K562 (cell line): ENCODE results near the gene KIF25. TPM values are rescaled to one million over a fixed set of nuclear protein-coding genes. Genes with fewer than 3 reads are reported as not detected.

ENCODE experiments used
- ATAC-seq: fragments of 200-7000 bp; cut with Tn5 transposase; 3 replicates; pipeline ENCODE4 v1.9.1; 2020; ENCODE audit warnings: moderate library complexity
- BruUV-seq: library from RNA; stranded (reverse); fragments of 400-500 nt; replicated peaks from 2 replicates; lab custom pipeline; 2021; lab: Mats Ljungman, UMichigan
- CTCF ChIA-PET: fragments of 300-600 bp; formaldehyde crosslinking; extraction: SDS; loops from one replicate; lab custom pipeline; 2021; ENCODE audit warnings: low intra/inter-chr PET ratio; lab: Yijun Ruan, JAX
- POLR2A ChIA-PET: fragments of 300-600, 350-650 bp; sonication (Branson Sonifier 250); formaldehyde crosslinking; extraction: SDS; loops from one replicate; lab custom pipeline; 2021; ENCODE audit warnings: antibody characterized with exemption, inconsistent platforms; lab: Yijun Ruan, JAX
- DNase-seq, 4 experiments: peaks; one replicate each; pipeline versions ENCODE4 v3.0.0 to v3.0.0-alpha.2; 2011 to 2018; ENCODE audit warnings: low spot score in 3 of 4, mixed read lengths in 3 of 4; ENCODE audit errors: extremely low read depth in 1 of 4
- FAIRE-seq: peaks from 2 replicates; lab custom pipeline; 2011; peaks lifted over from hg19 to GRCh38; lab: Jason Lieb, UNC
- H2AFZ ChIP-seq: 2 replicates; pipeline ENCODE4 v1.6.0; 2011; ENCODE audit warnings: low read depth, low read length, control low read depth, inconsistent platforms
- H3K27ac ChIP-seq: fragments of 200-600 bp; 3 replicates; pipeline ENCODE4 v1.8.0; 2011; ENCODE audit warnings: low read depth, mild to moderate bottlenecking, control low read depth, inconsistent platforms, low read length, moderate library complexity, mixed read lengths; ENCODE audit errors: extremely low read depth
- H3K27me3 ChIP-seq, 2 experiments: fragments of 300-600 bp in 1 of 2; 2 replicates in 1 of 2; 3 replicates in 1 of 2; pipeline versions ENCODE4 v1.6.0 to v1.8.0; 2011; ENCODE audit warnings: inconsistent platforms in 2 of 2, low read length in 2 of 2, mild to moderate bottlenecking in 1 of 2, mixed read lengths in 1 of 2, moderate library complexity in 1 of 2; ENCODE audit not compliant: control insufficient read depth in 2 of 2, insufficient read depth in 2 of 2
- H3K36me3 ChIP-seq: fragments of 300-600 bp; 3 replicates; pipeline ENCODE4 v1.8.0; 2011; ENCODE audit warnings: mild to moderate bottlenecking, low read length, inconsistent platforms; ENCODE audit not compliant: control insufficient read depth, insufficient read depth
- H3K4me1 ChIP-seq, 2 experiments: fragments of 200-600 bp in 1 of 2; replicated peaks in 1 of 2; 2 replicates in 1 of 2; 3 replicates in 1 of 2; pipeline versions ENCODE4 v1.5.1 to v1.8.0; 2011; ENCODE audit warnings: inconsistent platforms in 2 of 2, low read length in 2 of 2, mild to moderate bottlenecking in 1 of 2, mixed read lengths in 1 of 2, moderate library complexity in 1 of 2; ENCODE audit not compliant: control insufficient read depth in 2 of 2, insufficient read depth in 2 of 2
- H3K4me2 ChIP-seq: 2 replicates; pipeline ENCODE4 v1.6.1; 2011; ENCODE audit warnings: low read length, control low read depth, inconsistent platforms, mixed read lengths; ENCODE audit not compliant: insufficient read depth
- H3K4me3 ChIP-seq: fragments of 200-600 bp; sonication (generic), shearing (Covaris generic); 2 replicates; pipeline ENCODE4 v1.5.1; 2016; ENCODE audit warnings: control low read depth, inconsistent platforms
- H3K79me2 ChIP-seq: fragments of 200-600 bp; 3 replicates; pipeline ENCODE4 v1.8.0; 2011; ENCODE audit warnings: low read length, inconsistent platforms; ENCODE audit not compliant: control insufficient read depth, insufficient read depth
- H3K9ac ChIP-seq, 2 experiments: 2 replicates each; pipeline versions ENCODE4 v1.6.0 to v1.6.1; 2011; ENCODE audit warnings: low read depth in 2 of 2, low read length in 2 of 2, control low read depth in 1 of 2, inconsistent platforms in 1 of 2, mild to moderate bottlenecking in 1 of 2, mixed read lengths in 1 of 2; ENCODE audit not compliant: insufficient read depth in 1 of 2
- H3K9me1 ChIP-seq: one replicate; pipeline ENCODE4 v1.6.0; 2011; ENCODE audit warnings: inconsistent platforms, mild to moderate bottlenecking, low read length, moderate library complexity; ENCODE audit not compliant: control insufficient read depth, insufficient read depth
- H3K9me3 ChIP-seq: replicated peaks from 2 replicates; pipeline ENCODE4 v1.5.1; 2011; ENCODE audit warnings: low read depth, low read length, inconsistent platforms; ENCODE audit not compliant: control insufficient read depth, insufficient read depth
- H4K20me1 ChIP-seq: replicated peaks from 2 replicates; pipeline ENCODE4 v1.6.1; 2011; ENCODE audit warnings: low read length, inconsistent platforms, mixed read lengths; ENCODE audit not compliant: control insufficient read depth, insufficient read depth
- FOXJ3 ChIP-seq: sonication (generic); formaldehyde crosslinking; IDR thresholded peaks from 2 replicates; pipeline ENCODE4 v1.4.0; 2020; ENCODE audit warnings: mild to moderate bottlenecking, missing genetic modification reagents
- NR2F6 ChIP-seq: fragments of 450-650 bp; formaldehyde crosslinking; IDR thresholded peaks from 2 replicates; pipeline ENCODE4 v1.4.0; 2020; ENCODE audit warnings: mild to moderate bottlenecking
- RNF2 ChIP-seq: sonication (generic); IDR thresholded peaks from 2 replicates; pipeline ENCODE4 v1.6.1; 2016
- ZC3H4 ChIP-seq: sonication (generic); formaldehyde crosslinking; IDR thresholded peaks from 2 replicates; pipeline ENCODE4 v1.9.0; 2021; ENCODE audit warnings: missing genetic modification reagents, borderline replicate concordance
- WGBS: fragments of 100-300 bp; shearing (Covaris generic); methylation state at CpG from one replicate; pipeline ENCODE4 v1.1.6; 2016; ENCODE audit warnings: low coverage, mixed read lengths; ENCODE audit not compliant: insufficient coverage; ENCODE audit errors: missing lambda C conversion rate; 5-methylcytosine and 5-hydroxymethylcytosine counted together
- in situ Hi-C: fragments of 300-500 bp; cut with MboI; formaldehyde crosslinking; loops from 4 replicates; pipeline ENCODE4 v1.15.0; 2018; ENCODE audit warnings: inconsistent platforms, mixed read lengths
- intact Hi-C: fragments of 100-400 bp; cut with micrococcal nuclease; formaldehyde crosslinking; loops from 2 replicates; pipeline ENCODE4 v1.14.2; 2022
- polyA plus RNA-seq, 8 experiments: library from polyadenylated mRNA; depleted of rRNA in 4 of 8; stranded (reverse) in 5 of 8; unstranded in 3 of 8; fragments of >200 nt; fragmentation: Nextera tagmentation in 2 of 8; fragmentation: Illumina TruSeq in 1 of 8; extraction: Ambion mirVana in 2 of 8; extraction: Trizol in 1 of 8; gene quantifications; 2 replicates each; pipeline versions ENCODE4 v1.2.1 to v1.2.3, GENCODE V29; 2011 to 2014; ENCODE audit warnings: inconsistent platforms in 1 of 8, missing spikeins in 1 of 8
- total RNA-seq, 7 experiments: library from RNA; depleted of rRNA in 6 of 7; stranded (reverse); fragments of >200 nt in 6 of 7; fragmentation: Illumina TruSeq in 2 of 7; extraction: Trizol in 2 of 7; gene quantifications; 2 replicates each; pipeline versions ENCODE4 v1.2.1 to v1.2.3, GENCODE V29; 2011 to 2021; ENCODE audit warnings: low replicate concordance in 1 of 7
- TF ChIP-seq, protein P1 (sequence below): fragments of 450-650 bp; IDR thresholded peaks from 2 replicates; pipeline ENCODE4 v1.6.1; 2018; ENCODE audit not compliant: partially characterized antibody
- TF ChIP-seq, protein P2 (sequence below): sonication (generic); formaldehyde crosslinking; IDR thresholded peaks from 2 replicates; pipeline ENCODE4 v1.8.1; 2023; ENCODE audit warnings: mild to moderate bottlenecking, missing genetic modification reagents

The KIF25 gene
- total and polyA plus RNA-seq, 9 of the 15 experiments (the other 6 are each of a cell fraction or from before 2014, with no cell fraction given) = 0.04 to 0.49 (median 0.23) TPM; not detected in 5

GRCh38 chr6:168030908-168031307, 33.4 kb downstream of the KIF25 start:
- Histone ChIP-seq H3K36me3 (no peaks in the 10 kb centered on the region), H3K9ac (no peak overlapping the region), H4K20me1 (peaks cover 3% of the 10 kb centered on the region; the same call in 1 of the 2 replicates), H3K9me3 (no peaks in the 10 kb centered on the region), H3K4me3 (no peak overlapping the region), H3K4me1 (peaks cover 6 to 15% of the 10 kb centered on the region in 2 experiments), H3K9me1 (no peaks in the 10 kb centered on the region), H3K79me2 (no peaks in the 10 kb centered on the region), H3K27me3 (peaks cover 21 to 53% of the 10 kb centered on the region in 2 experiments), H2AFZ (no peak overlapping the region), H3K27ac (no peak overlapping the region), H3K4me2 (no peak overlapping the region)
- no TSS peak for BruUV-seq
- intact Hi-C loops = no loop called here
- POLR2A ChIA-PET = interaction anchor here (1.1 kb wide), 1 partner anchor 516 kb away, joined by 3 read pairs; no protein-coding TSS in a partner anchor
- CTCF ChIA-PET = no interaction called here
- in situ Hi-C loops = no loop called here
- ATAC-seq (no peak), FAIRE-seq (no peak), DNase-seq (no peak)
- TF ChIP-seq FOXJ3 = no peak
- TF ChIP-seq NR2F6 = no peak
- TF ChIP-seq RNF2 = no peak
- WGBS = 39% methylated on average over 2 of the region's 2 CpGs

DNA sequence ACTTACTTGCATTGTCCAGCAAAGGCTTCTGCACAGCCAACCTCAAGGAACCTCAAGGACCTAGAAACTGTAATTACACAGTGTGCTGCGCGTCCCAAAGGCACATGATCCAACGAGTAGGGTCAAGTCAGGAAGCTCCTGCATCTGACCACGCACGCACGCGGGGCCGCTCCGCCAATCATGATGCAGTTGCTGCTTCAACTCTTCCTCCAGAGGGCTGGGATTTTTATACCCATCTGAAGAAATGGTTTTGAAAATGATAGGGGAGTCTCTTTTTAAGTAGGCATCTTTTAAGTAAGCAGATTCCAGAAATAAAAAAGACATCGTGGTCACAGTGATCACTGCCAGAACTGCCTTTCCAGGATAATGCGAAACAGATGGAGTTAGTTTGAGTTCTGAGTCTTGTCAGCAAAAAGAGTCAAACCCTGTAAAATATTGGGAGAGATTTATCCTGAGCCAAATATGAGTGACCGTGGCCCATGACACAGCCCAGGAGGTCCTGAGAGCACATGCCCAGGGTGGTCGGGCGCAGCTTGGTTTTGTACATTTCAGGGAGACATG, 34.0 kb downstream of the KIF25 start:
- Histone ChIP-seq H3K9me1 (no peaks in the 10 kb centered on the region), H3K27ac (no peak overlapping the region), H3K79me2 (no peaks in the 10 kb centered on the region), H2AFZ (no peak overlapping the region), H3K4me2 (no peak overlapping the region), H3K27me3 (peaks cover 17 to 49% of the 10 kb centered on the region in 2 experiments), H3K4me1 (peaks cover 12 to 13% of the 10 kb centered on the region in 2 experiments), H3K36me3 (no peaks in the 10 kb centered on the region), H3K9me3 (no peaks in the 10 kb centered on the region), H4K20me1 (peaks cover 6% of the 10 kb centered on the region; the same call in 1 of the 2 replicates), H3K9ac (no peak overlapping the region), H3K4me3 (no peak overlapping the region)
- no peak for DNase-seq
- TF ChIP-seq ZC3H4 (CRISPR knock-in tag) = no peak
- TF ChIP-seq, protein P1, sequence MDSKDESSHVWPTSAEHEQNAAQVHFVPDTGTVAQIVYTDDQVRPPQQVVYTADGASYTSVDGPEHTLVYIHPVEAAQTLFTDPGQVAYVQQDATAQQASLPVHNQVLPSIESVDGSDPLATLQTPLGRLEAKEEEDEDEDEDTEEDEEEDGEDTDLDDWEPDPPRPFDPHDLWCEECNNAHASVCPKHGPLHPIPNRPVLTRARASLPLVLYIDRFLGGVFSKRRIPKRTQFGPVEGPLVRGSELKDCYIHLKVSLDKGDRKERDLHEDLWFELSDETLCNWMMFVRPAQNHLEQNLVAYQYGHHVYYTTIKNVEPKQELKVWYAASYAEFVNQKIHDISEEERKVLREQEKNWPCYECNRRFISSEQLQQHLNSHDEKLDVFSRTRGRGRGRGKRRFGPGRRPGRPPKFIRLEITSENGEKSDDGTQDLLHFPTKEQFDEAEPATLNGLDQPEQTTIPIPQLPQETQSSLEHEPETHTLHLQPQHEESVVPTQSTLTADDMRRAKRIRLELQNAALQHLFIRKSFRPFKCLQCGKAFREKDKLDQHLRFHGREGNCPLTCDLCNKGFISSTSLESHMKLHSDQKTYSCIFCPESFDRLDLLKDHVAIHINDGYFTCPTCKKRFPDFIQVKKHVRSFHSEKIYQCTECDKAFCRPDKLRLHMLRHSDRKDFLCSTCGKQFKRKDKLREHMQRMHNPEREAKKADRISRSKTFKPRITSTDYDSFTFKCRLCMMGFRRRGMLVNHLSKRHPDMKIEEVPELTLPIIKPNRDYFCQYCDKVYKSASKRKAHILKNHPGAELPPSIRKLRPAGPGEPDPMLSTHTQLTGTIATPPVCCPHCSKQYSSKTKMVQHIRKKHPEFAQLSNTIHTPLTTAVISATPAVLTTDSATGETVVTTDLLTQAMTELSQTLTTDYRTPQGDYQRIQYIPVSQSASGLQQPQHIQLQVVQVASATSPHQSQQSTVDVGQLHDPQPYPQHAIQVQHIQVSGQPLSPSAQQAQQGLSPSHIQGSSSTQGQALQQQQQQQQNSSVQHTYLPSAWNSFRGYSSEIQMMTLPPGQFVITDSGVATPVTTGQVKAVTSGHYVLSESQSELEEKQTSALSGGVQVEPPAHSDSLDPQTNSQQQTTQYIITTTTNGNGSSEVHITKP = no peak
- TF ChIP-seq, protein P2, sequence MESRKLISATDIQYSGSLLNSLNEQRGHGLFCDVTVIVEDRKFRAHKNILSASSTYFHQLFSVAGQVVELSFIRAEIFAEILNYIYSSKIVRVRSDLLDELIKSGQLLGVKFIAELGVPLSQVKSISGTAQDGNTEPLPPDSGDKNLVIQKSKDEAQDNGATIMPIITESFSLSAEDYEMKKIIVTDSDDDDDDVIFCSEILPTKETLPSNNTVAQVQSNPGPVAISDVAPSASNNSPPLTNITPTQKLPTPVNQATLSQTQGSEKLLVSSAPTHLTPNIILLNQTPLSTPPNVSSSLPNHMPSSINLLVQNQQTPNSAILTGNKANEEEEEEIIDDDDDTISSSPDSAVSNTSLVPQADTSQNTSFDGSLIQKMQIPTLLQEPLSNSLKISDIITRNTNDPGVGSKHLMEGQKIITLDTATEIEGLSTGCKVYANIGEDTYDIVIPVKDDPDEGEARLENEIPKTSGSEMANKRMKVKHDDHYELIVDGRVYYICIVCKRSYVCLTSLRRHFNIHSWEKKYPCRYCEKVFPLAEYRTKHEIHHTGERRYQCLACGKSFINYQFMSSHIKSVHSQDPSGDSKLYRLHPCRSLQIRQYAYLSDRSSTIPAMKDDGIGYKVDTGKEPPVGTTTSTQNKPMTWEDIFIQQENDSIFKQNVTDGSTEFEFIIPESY (CRISPR knock-in tag) = peak; percentile 47
- no peak for ATAC-seq
- FAIRE-seq = no peak
- intact Hi-C loops (no loop called here), in situ Hi-C loops (no loop called here)
- CTCF ChIA-PET = no interaction called here
- BruUV-seq = no TSS peak
- WGBS = 48% methylated on average over 14 of the region's 14 CpGs
- POLR2A ChIA-PET = interaction anchor here (0.6 to 0.8 kb wide), 4 partner anchors 12 to 247 kb away, joined by 3 to 4 read pairs (median 3); no protein-coding TSS in a partner anchor
